H1 (cell line): ENCODE measurements around the gene MED29. TPM values are rescaled to one million over a fixed set of nuclear protein-coding genes. Genes with fewer than 3 reads are reported as not detected.

Experiments
- CTCF ChIA-PET: fragments of 300-600 bp; sonication (Branson Sonifier 250); formaldehyde crosslinking; loops from one replicate; lab custom pipeline; 2021; ENCODE audit not compliant: partially characterized antibody; lab: Charles Lee
- POLR2A ChIA-PET: fragments of 300-600 bp; sonication (Branson Sonifier 250); formaldehyde crosslinking; loops from one replicate; lab custom pipeline; 2021; ENCODE audit warnings: inconsistent platforms; ENCODE audit not compliant: partially characterized antibody; lab: Charles Lee
- DNase-seq, 2 experiments: peaks; one replicate each; pipeline versions ENCODE4 v3.0.0 to v3.0.0-alpha.2; 2010 to 2022; ENCODE audit warnings: low spot score in 2 of 2, low read depth in 1 of 2, mixed read lengths in 1 of 2
- FAIRE-seq: peaks from 2 replicates; lab custom pipeline; 2011; peaks lifted over from hg19 to GRCh38; lab: Jason Lieb, UNC
- H2AFZ ChIP-seq: 2 replicates; pipeline ENCODE4 v1.8.1; 2012; ENCODE audit warnings: low read length, inconsistent platforms
- H2AK5ac ChIP-seq: 2 replicates; pipeline ENCODE4 v1.6.1; 2013; ENCODE audit warnings: low read depth, low read length
- H2BK120ac ChIP-seq: replicated peaks from 2 replicates; pipeline ENCODE3; 2013; ENCODE audit warnings: low read depth, low read length, inconsistent platforms
- H2BK12ac ChIP-seq: 2 replicates; pipeline ENCODE4 v1.6.1; 2013; ENCODE audit warnings: low read depth, low read length
- H2BK15ac ChIP-seq: 2 replicates; pipeline ENCODE4 v1.6.1; 2013; ENCODE audit warnings: low read length
- H2BK20ac ChIP-seq: 2 replicates; pipeline ENCODE4 v1.6.1; 2013; ENCODE audit warnings: low read length
- H2BK5ac ChIP-seq: 2 replicates; pipeline ENCODE4 v1.6.1; 2013; ENCODE audit warnings: low read depth, low read length
- H3K14ac ChIP-seq: 2 replicates; pipeline ENCODE4 v1.6.1; 2013; ENCODE audit warnings: inconsistent platforms; ENCODE audit not compliant: insufficient read length
- H3K18ac ChIP-seq: 2 replicates; pipeline ENCODE4 v1.6.1; 2013; ENCODE audit warnings: low read length; ENCODE audit errors: extremely low read depth
- H3K23ac ChIP-seq: 2 replicates; pipeline ENCODE4 v1.6.1; 2013; ENCODE audit warnings: inconsistent platforms; ENCODE audit not compliant: insufficient read length
- H3K23me2 ChIP-seq: 2 replicates; pipeline ENCODE4 v1.6.1; 2013; ENCODE audit warnings: low read depth, low read length
- H3K27ac ChIP-seq: 2 replicates; pipeline ENCODE4 v1.6.1; 2011; ENCODE audit warnings: low read depth, low read length, inconsistent platforms
- H3K27me3 ChIP-seq, 4 experiments: replicated peaks in 1 of 4; 1 replicate in 1 of 4; 2 replicates in 3 of 4; pipeline versions ENCODE4 v1.6.1 to v1.8.1; 2011 to 2013; ENCODE audit warnings: low read length in 3 of 4, mild to moderate bottlenecking in 3 of 4, inconsistent platforms in 2 of 4, mixed read lengths in 2 of 4, moderate library complexity in 1 of 4; ENCODE audit not compliant: control insufficient read depth in 3 of 4, insufficient read depth in 3 of 4; ENCODE audit errors: extremely low read depth in 1 of 4
- H3K36me3 ChIP-seq, 4 experiments: 2 replicates each; pipeline versions ENCODE4 v1.6.1 to v1.8.1; 2011 to 2013; ENCODE audit warnings: mild to moderate bottlenecking in 4 of 4, low read length in 3 of 4, moderate library complexity in 2 of 4, control low read depth in 1 of 4, inconsistent platforms in 1 of 4; ENCODE audit not compliant: insufficient read depth in 4 of 4, control insufficient read depth in 2 of 4
- H3K4ac ChIP-seq: replicated peaks from 2 replicates; pipeline ENCODE3; 2013; ENCODE audit warnings: low read length, low read depth, mixed read lengths, inconsistent platforms; ENCODE audit not compliant: insufficient read length
- H3K4me1 ChIP-seq, 4 experiments: replicated peaks in 1 of 4; 1 replicate in 1 of 4; 2 replicates in 3 of 4; pipeline versions ENCODE4 v1.6.1 to v1.8.1; 2011 to 2013; ENCODE audit warnings: low read length in 3 of 4, inconsistent platforms in 2 of 4, mixed read lengths in 1 of 4; ENCODE audit not compliant: insufficient read depth in 4 of 4, control insufficient read depth in 3 of 4
- H3K4me2 ChIP-seq, 2 experiments: 2 replicates each; pipeline versions ENCODE4 v1.6.1 to v1.8.1; 2011 to 2013; ENCODE audit warnings: low read depth in 2 of 2, low read length in 2 of 2, control low read depth in 1 of 2, inconsistent platforms in 1 of 2, mild to moderate bottlenecking in 1 of 2; ENCODE audit not compliant: insufficient read depth in 1 of 2
- H3K4me3 ChIP-seq, 4 experiments: fragments of 200-600, 300-600 bp in 1 of 4; sonication (generic), shearing (Covaris generic), sonication (Bioruptor Twin) in 1 of 4; 2 replicates each; pipeline versions ENCODE4 v1.5.1 to v1.8.1; 2011 to 2016; ENCODE audit warnings: low read length in 4 of 4, low read depth in 3 of 4, control low read depth in 2 of 4, inconsistent platforms in 2 of 4, mild to moderate bottlenecking in 2 of 4, mixed read lengths in 1 of 4, moderate library complexity in 1 of 4; ENCODE audit not compliant: insufficient read depth in 2 of 4; ENCODE audit errors: extremely low read depth in 1 of 4
- H3K56ac ChIP-seq: replicated peaks from 2 replicates; pipeline ENCODE3; 2013; ENCODE audit warnings: low read depth, mild to moderate bottlenecking, mixed read lengths, low read length, inconsistent platforms; ENCODE audit not compliant: insufficient read length
- H3K79me1 ChIP-seq: 2 replicates; pipeline ENCODE4 v1.6.1; 2013; ENCODE audit warnings: low read depth, low read length, control low read depth
- H3K79me2 ChIP-seq, 2 experiments: 2 replicates each; pipeline versions ENCODE4 v1.6.1 to v1.8.1; 2012 to 2013; ENCODE audit warnings: low read length in 2 of 2, mild to moderate bottlenecking in 2 of 2, inconsistent platforms in 1 of 2; ENCODE audit not compliant: insufficient read depth in 2 of 2, control insufficient read depth in 1 of 2
- H3K9ac ChIP-seq, 4 experiments: replicated peaks in 1 of 4; 1 replicate in 1 of 4; 2 replicates in 3 of 4; pipeline versions ENCODE4 v1.6.1 to v1.8.1; 2011 to 2013; ENCODE audit warnings: low read depth in 3 of 4, low read length in 3 of 4, control low read depth in 2 of 4, mild to moderate bottlenecking in 2 of 4, moderate library complexity in 2 of 4, inconsistent platforms in 1 of 4; ENCODE audit errors: extremely low read depth in 1 of 4
- H3K9me3 ChIP-seq, 2 experiments: 2 replicates each; pipeline versions ENCODE4 v1.6.1 to v1.8.1; 2012 to 2013; ENCODE audit warnings: mild to moderate bottlenecking in 2 of 2, moderate library complexity in 2 of 2, control low read depth in 1 of 2, inconsistent platforms in 1 of 2, low read depth in 1 of 2, low read length in 1 of 2, mixed read lengths in 1 of 2; ENCODE audit not compliant: insufficient read depth in 2 of 2
- H4K20me1 ChIP-seq, 2 experiments: replicated peaks in 1 of 2; 2 replicates each; pipeline versions ENCODE3 to v1.8.1; 2011 to 2013; ENCODE audit warnings: inconsistent platforms in 2 of 2, low read length in 2 of 2, mild to moderate bottlenecking in 1 of 2; ENCODE audit not compliant: insufficient read depth in 2 of 2, control insufficient read depth in 1 of 2
- H4K5ac ChIP-seq: 2 replicates; pipeline ENCODE4 v1.6.1; 2013; ENCODE audit warnings: low read length, low read depth, mixed read lengths, inconsistent platforms; ENCODE audit not compliant: insufficient read length
- H4K8ac ChIP-seq: 2 replicates; pipeline ENCODE4 v1.8.0; 2013; ENCODE audit warnings: mild to moderate bottlenecking, moderate library complexity, low read length, inconsistent platforms; ENCODE audit not compliant: insufficient read depth; ENCODE audit errors: extremely low read depth
- H4K91ac ChIP-seq: replicated peaks from 2 replicates; pipeline ENCODE3; 2013; ENCODE audit warnings: low read length, mixed read lengths, inconsistent platforms; ENCODE audit not compliant: insufficient read length
- JUN ChIP-seq: IDR thresholded peaks from 2 replicates; pipeline ENCODE4 v1.6.1; 2011; ENCODE audit warnings: low read depth, mild to moderate bottlenecking, improper control_type of control experiment, low read length
- WGBS, 2 experiments: shearing (Covaris generic) in 1 of 2; methylation state at CpG; one replicate each; pipeline versions ENCODE4 v1.1.6 to v1.1.7; 2013 to 2015; ENCODE audit warnings: low lambda C conversion rate in 2 of 2, mixed read lengths in 2 of 2, inconsistent platforms in 1 of 2, low coverage in 1 of 2, missing lambda C conversion rate in 1 of 2; ENCODE audit not compliant: insufficient replicate concordance in 2 of 2, insufficient coverage in 1 of 2, insufficient read length in 1 of 2; ENCODE audit errors: extremely low coverage in 1 of 2, missing lambda C conversion rate in 1 of 2; 5-methylcytosine and 5-hydroxymethylcytosine counted together
- polyA plus RNA-seq, 7 experiments: library from polyadenylated mRNA; depleted of rRNA in 3 of 7; stranded (reverse) in 5 of 7; unstranded in 2 of 7; fragments of >200 nt in 5 of 7; fragments of 200-250 nt in 2 of 7; gene quantifications; 1 replicate in 5 of 7; 2 replicates in 1 of 7; 4 replicates in 1 of 7; pipeline versions ENCODE4 v1.2.1 to v1.2.3, GENCODE V29; 2011 to 2013; ENCODE audit warnings: missing spikeins in 2 of 7, mixed read lengths in 2 of 7
- total RNA-seq: library from RNA; stranded (reverse); fragmentation: NEBNext Ultra II Directional; extraction: Animal tissue kit (Norgen Biotek cat#: 25700); gene quantifications from 2 replicates; pipeline ENCODE4 v1.2.1, GENCODE V29; 2021

Gene MED29
- total and polyA plus RNA-seq, 2 of the 8 experiments (the other 6 are each of a cell fraction or from before 2014, with no cell fraction given) = 31.1 to 52.5 TPM

- H3K4me2 ChIP-seq = no peak overlapping the region
- ChIA-PET POLR2A (interaction anchor here (0.6 to 4.3 kb wide), 6 partner anchors 10 to 479 kb away, joined by 3 to 20 read pairs (median 3); partner anchors contain the start of genes MED29, PAF1 and PLEKHG2), CTCF (interaction anchor here (0.6 to 3.2 kb wide), 5 partner anchors 17 to 1637 kb away, joined by 3 to 10 read pairs (median 3); partner anchors contain the start of gene SAMD4B)
- no peak overlapping the region for H4K91ac ChIP-seq
- no peak overlapping the region for H2BK15ac ChIP-seq
- H3K23ac ChIP-seq = no peak overlapping the region
- H3K18ac ChIP-seq = no peak overlapping the region
- peaks cover 43 to 85% (median 63%) of the 10 kb centered on the region in 4 experiments for H3K36me3 ChIP-seq
- no peaks in the 10 kb centered on the region for H3K79me2 ChIP-seq
- H3K4me3 ChIP-seq = no peak overlapping the region
- H3K27me3 ChIP-seq = no peaks in the 10 kb centered on the region
- H2BK20ac ChIP-seq = no peak overlapping the region
- no peak overlapping the region for H2BK12ac ChIP-seq
- H3K23me2 ChIP-seq = no peaks in the 10 kb centered on the region
- no peak overlapping the region for H3K56ac ChIP-seq
- H4K5ac ChIP-seq = no peak overlapping the region
- no peak overlapping the region for H3K14ac ChIP-seq
- WGBS, 2 experiments = 100% methylated on average over 7 of the region's 17 CpGs; no CpG with 5 or more reads in 1 of the 2 experiments
- peaks cover 0 to 6% (median 0%) of the 10 kb centered on the region in 4 experiments; a peak in 2 of 7 replicates for H3K4me1 ChIP-seq
- DNase-seq (no peak), FAIRE-seq (no peak)
- H4K8ac ChIP-seq = no peak overlapping the region
- no peak overlapping the region for H3K4ac ChIP-seq
- H2BK120ac ChIP-seq = no peak overlapping the region
- no peak overlapping the region for H2AK5ac ChIP-seq
- no peak overlapping the region for H3K9ac ChIP-seq
- no peaks in the 10 kb centered on the region; the same call in 1 of the 2 replicates for H3K79me1 ChIP-seq
- no peak overlapping the region for H2BK5ac ChIP-seq
- H4K20me1 ChIP-seq = peaks cover 0 to 5% of the 10 kb centered on the region in 2 experiments
- H3K27ac ChIP-seq = no peak overlapping the region
- no peak overlapping the region for H2AFZ ChIP-seq
- no peaks in the 10 kb centered on the region for H3K9me3 ChIP-seq
- no peak for TF ChIP-seq JUN
Measured at GRCh38 chr19:39380521-39381502, 10.4 kb upstream of the MED29 start.
